Liver (tissue), 9 donors: ENCODE results near the gene ASB13. TPM values are rescaled to one million over a fixed set of nuclear protein-coding genes. Genes with fewer than 3 reads are reported as not detected.

Experiments used
- DNase-seq: peaks from one replicate; pipeline ENCODE4 v3.0.0-alpha.2; 2017; ENCODE audit warnings: low spot score
- H3K27ac ChIP-seq, 2 donors: one replicate each; pipeline ENCODE4 v1.7.0; 2013; ENCODE audit warnings: inconsistent platforms in 2 of 2, low read length in 2 of 2, control low read depth in 1 of 2, low read depth in 1 of 2, mild to moderate bottlenecking in 1 of 2
- H3K27me3 ChIP-seq, 4 donors: one replicate each; pipeline versions ENCODE4 v1.6.1 to v1.7.0; 2013; ENCODE audit warnings: low read length in 3 of 4, inconsistent platforms in 1 of 4, mild to moderate bottlenecking in 1 of 4, moderate library complexity in 1 of 4; ENCODE audit not compliant: control insufficient read depth in 4 of 4, insufficient read depth in 4 of 4
- H3K36me3 ChIP-seq, 4 donors: one replicate each; pipeline versions ENCODE4 v1.6.1 to v1.7.0; 2013; ENCODE audit warnings: low read length in 3 of 4, mild to moderate bottlenecking in 3 of 4, low read depth in 1 of 4, moderate library complexity in 1 of 4; ENCODE audit not compliant: control insufficient read depth in 4 of 4, insufficient read depth in 3 of 4
- H3K4me1 ChIP-seq, 4 donors: one replicate each; pipeline versions ENCODE4 v1.6.1 to v1.7.0; 2013; ENCODE audit warnings: low read length in 3 of 4, mild to moderate bottlenecking in 3 of 4, moderate library complexity in 1 of 4; ENCODE audit not compliant: control insufficient read depth in 4 of 4, insufficient read depth in 4 of 4
- H3K4me3 ChIP-seq, 3 donors: one replicate each; pipeline versions ENCODE4 v1.6.1 to v1.7.0; 2013; ENCODE audit warnings: low read length in 3 of 3, control low read depth in 1 of 3, low read depth in 1 of 3, mild to moderate bottlenecking in 1 of 3
- H3K9ac ChIP-seq, 2 donors: one replicate each; pipeline ENCODE4 v1.7.0; 2013; ENCODE audit warnings: low read length in 2 of 2, mild to moderate bottlenecking in 2 of 2, moderate library complexity in 2 of 2, control low read depth in 1 of 2, low read depth in 1 of 2
- H3K9me3 ChIP-seq, 4 donors: one replicate each; pipeline versions ENCODE4 v1.6.1 to v1.7.0; 2013; ENCODE audit warnings: low read length in 3 of 4; ENCODE audit not compliant: control insufficient read depth in 4 of 4
- EGR1 ChIP-seq, 2 donors: IDR thresholded peaks; 2 replicates each; pipeline ENCODE4 v1.6.1; 2016 to 2018; ENCODE audit warnings: antibody characterized with exemption in 2 of 2, low read depth in 2 of 2
- FOXA1 ChIP-seq: IDR thresholded peaks from 2 replicates; pipeline ENCODE4 v1.6.1; 2016; ENCODE audit warnings: antibody characterized with exemption
- FOXA2 ChIP-seq: IDR thresholded peaks from 2 replicates; pipeline ENCODE4 v1.6.1; 2016; ENCODE audit warnings: antibody characterized with exemption
- HNF4A ChIP-seq, 2 donors: conservative IDR thresholded peaks; 2 replicates each; pipeline ENCODE4 v1.6.1; 2016; ENCODE audit warnings: antibody characterized with exemption in 2 of 2, mild to moderate bottlenecking in 2 of 2
- HNF4G ChIP-seq: IDR thresholded peaks from 2 replicates; pipeline ENCODE4 v1.6.1; 2016; ENCODE audit warnings: antibody characterized with exemption
- JUND ChIP-seq, 2 donors: IDR thresholded peaks; 2 replicates each; pipeline ENCODE4 v1.6.1; 2016; ENCODE audit warnings: antibody characterized with exemption in 2 of 2
- NR2F2 ChIP-seq: IDR thresholded peaks from 2 replicates; pipeline ENCODE4 v1.6.1; 2016; ENCODE audit warnings: antibody characterized with exemption
- RAD21 ChIP-seq, 2 donors: IDR thresholded peaks; 2 replicates each; pipeline ENCODE4 v1.6.1; 2016; ENCODE audit warnings: antibody characterized with exemption in 2 of 2, mild to moderate bottlenecking in 2 of 2
- RXRA ChIP-seq, 2 donors: IDR thresholded peaks; 2 replicates each; pipeline ENCODE4 v1.6.1; 2017 to 2018; ENCODE audit warnings: antibody characterized with exemption in 2 of 2, mild to moderate bottlenecking in 1 of 2
- SP1 ChIP-seq: IDR thresholded peaks from 2 replicates; pipeline ENCODE4 v1.6.1; 2018; ENCODE audit warnings: antibody characterized with exemption, mild to moderate bottlenecking
- TAF1 ChIP-seq: conservative IDR thresholded peaks from 2 replicates; pipeline ENCODE4 v1.6.1; 2016; ENCODE audit warnings: antibody characterized with exemption, mild to moderate bottlenecking
- WGBS: extraction: QIAGEN DNeasy Blood & Tissue Kit; methylation state at CpG from one replicate; pipeline ENCODE4 v1.1.7; 2013; 5-methylcytosine and 5-hydroxymethylcytosine counted together
- polyA plus RNA-seq, 2 donors: library from polyadenylated mRNA; stranded (reverse) in 1 of 2; unstranded in 1 of 2; fragments of 200-250 nt in 1 of 2; fragments of >200 nt in 1 of 2; fragmentation: Nextera tagmentation in 1 of 2; extraction: Ambion mirVana in 1 of 2; gene quantifications; one replicate each; pipeline versions ENCODE4 v1.2.1 to v1.2.3, GENCODE V29; 2013 to 2015
- total RNA-seq, 2 donors: library from RNA; depleted of rRNA; stranded (reverse); fragments of >200 nt; gene quantifications; one replicate each; pipeline ENCODE4 v1.2.3, GENCODE V29; 2014
- TF ChIP-seq, protein P1 (sequence below): IDR thresholded peaks from 2 replicates; pipeline ENCODE4 v1.6.1; 2016; ENCODE audit warnings: antibody characterized with exemption
- TF ChIP-seq, protein P2 (sequence below): IDR thresholded peaks from 2 replicates; pipeline ENCODE4 v1.6.1; 2016; ENCODE audit warnings: antibody characterized with exemption
- TF ChIP-seq, protein P3 (sequence below): IDR thresholded peaks from 2 replicates; pipeline ENCODE4 v1.6.1; 2016; ENCODE audit warnings: antibody characterized with exemption, mild to moderate bottlenecking
- TF ChIP-seq, protein P4 (sequence below): IDR thresholded peaks from 2 replicates; pipeline ENCODE4 v1.6.1; 2016; ENCODE audit warnings: antibody characterized with exemption
- donor health status: healthy.
- donor health status: healthy.
- donor health status: healthy.
- donor health status: healthy.
- donor health status: healthy.

ASB13 gene
- total and polyA plus RNA-seq, 4 donors, result 8.5 to 48.3 (median 42.5) TPM

DNA sequence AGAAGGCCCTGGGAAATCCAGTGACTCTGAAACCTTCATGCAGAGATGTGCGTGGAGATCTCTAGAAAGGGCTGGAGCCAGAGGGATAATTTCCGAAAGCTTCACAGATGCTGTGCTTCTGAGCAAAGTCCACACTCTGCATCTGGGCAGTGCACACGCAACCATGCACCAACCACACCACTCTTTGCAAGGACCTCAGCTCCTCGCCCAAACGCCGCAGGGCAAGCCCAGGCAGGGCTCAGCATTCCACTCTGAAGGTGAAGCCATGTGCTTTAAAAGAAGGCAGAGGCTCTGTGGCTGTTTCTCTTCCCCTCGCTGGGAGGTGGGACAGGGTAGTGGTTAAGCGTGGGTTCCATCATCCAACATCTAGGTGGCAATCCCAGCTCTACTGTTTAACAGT is 48.4 kb downstream of the ASB13 start:
- no peak overlapping the region for H3K27ac ChIP-seq
- no peak overlapping the region for H3K4me3 ChIP-seq
- no peaks in the 10 kb centered on the region for H3K36me3 ChIP-seq
- no peaks in the 10 kb centered on the region for H3K27me3 ChIP-seq
- 82% methylated on average over 8 of the region's 8 CpGs for WGBS
- H3K9ac ChIP-seq, result no peak overlapping the region
- H3K9me3 ChIP-seq, result no peaks in the 10 kb centered on the region
- TF ChIP-seq SP1, result no peak
- TF ChIP-seq, protein P1, sequence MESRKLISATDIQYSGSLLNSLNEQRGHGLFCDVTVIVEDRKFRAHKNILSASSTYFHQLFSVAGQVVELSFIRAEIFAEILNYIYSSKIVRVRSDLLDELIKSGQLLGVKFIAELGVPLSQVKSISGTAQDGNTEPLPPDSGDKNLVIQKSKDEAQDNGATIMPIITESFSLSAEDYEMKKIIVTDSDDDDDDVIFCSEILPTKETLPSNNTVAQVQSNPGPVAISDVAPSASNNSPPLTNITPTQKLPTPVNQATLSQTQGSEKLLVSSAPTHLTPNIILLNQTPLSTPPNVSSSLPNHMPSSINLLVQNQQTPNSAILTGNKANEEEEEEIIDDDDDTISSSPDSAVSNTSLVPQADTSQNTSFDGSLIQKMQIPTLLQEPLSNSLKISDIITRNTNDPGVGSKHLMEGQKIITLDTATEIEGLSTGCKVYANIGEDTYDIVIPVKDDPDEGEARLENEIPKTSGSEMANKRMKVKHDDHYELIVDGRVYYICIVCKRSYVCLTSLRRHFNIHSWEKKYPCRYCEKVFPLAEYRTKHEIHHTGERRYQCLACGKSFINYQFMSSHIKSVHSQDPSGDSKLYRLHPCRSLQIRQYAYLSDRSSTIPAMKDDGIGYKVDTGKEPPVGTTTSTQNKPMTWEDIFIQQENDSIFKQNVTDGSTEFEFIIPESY, result no peak
- TF ChIP-seq TAF1, result no peak
- no peak for TF ChIP-seq FOXA1
- TF ChIP-seq, protein P2, sequence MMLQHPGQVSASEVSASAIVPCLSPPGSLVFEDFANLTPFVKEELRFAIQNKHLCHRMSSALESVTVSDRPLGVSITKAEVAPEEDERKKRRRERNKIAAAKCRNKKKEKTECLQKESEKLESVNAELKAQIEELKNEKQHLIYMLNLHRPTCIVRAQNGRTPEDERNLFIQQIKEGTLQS, result no peak
- no peak for TF ChIP-seq HNF4A (conservative IDR thresholded peaks at IDR 0.05)
- TF ChIP-seq NR2F2, result no peak
- peaks cover 5 to 18% (median 13%) of the 10 kb centered on the region in 4 donors for H3K4me1 ChIP-seq
- no peak for DNase-seq

DNA sequence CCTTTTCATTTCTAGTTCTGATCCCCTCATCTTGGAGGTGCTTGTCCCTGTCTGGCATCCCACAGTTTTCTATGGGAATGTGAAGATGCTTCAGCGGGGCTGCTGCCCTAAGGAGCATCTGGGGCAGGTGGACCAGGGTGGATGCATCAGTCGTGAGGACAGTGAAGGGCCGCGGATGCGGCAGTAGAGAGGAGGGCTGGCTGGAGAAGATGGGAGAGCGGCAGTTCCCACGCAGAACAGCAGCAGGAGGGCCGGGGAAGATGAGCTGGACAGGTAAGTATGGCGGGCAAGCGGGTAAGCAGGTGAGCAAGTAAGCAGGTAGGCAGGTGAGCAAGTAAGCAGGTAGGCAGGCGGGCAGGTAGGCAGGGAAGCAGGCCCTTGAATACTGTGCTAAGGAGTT is 48.9 kb downstream of the ASB13 start:
- no peak for DNase-seq
- no peaks in the 10 kb centered on the region for H3K9me3 ChIP-seq
- TF ChIP-seq JUND (IDR thresholded peaks at IDR 0.05), result no peak
- TF ChIP-seq NR2F2, result no peak
- TF ChIP-seq SP1, result no peak
- no peak for TF ChIP-seq HNF4G
- TF ChIP-seq TAF1, result no peak
- TF ChIP-seq, protein P3, sequence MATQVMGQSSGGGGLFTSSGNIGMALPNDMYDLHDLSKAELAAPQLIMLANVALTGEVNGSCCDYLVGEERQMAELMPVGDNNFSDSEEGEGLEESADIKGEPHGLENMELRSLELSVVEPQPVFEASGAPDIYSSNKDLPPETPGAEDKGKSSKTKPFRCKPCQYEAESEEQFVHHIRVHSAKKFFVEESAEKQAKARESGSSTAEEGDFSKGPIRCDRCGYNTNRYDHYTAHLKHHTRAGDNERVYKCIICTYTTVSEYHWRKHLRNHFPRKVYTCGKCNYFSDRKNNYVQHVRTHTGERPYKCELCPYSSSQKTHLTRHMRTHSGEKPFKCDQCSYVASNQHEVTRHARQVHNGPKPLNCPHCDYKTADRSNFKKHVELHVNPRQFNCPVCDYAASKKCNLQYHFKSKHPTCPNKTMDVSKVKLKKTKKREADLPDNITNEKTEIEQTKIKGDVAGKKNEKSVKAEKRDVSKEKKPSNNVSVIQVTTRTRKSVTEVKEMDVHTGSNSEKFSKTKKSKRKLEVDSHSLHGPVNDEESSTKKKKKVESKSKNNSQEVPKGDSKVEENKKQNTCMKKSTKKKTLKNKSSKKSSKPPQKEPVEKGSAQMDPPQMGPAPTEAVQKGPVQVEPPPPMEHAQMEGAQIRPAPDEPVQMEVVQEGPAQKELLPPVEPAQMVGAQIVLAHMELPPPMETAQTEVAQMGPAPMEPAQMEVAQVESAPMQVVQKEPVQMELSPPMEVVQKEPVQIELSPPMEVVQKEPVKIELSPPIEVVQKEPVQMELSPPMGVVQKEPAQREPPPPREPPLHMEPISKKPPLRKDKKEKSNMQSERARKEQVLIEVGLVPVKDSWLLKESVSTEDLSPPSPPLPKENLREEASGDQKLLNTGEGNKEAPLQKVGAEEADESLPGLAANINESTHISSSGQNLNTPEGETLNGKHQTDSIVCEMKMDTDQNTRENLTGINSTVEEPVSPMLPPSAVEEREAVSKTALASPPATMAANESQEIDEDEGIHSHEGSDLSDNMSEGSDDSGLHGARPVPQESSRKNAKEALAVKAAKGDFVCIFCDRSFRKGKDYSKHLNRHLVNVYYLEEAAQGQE, result no peak
- TF ChIP-seq FOXA2, result no peak
- no peak for TF ChIP-seq RAD21 (IDR thresholded peaks at IDR 0.05)
- TF ChIP-seq, protein P4, sequence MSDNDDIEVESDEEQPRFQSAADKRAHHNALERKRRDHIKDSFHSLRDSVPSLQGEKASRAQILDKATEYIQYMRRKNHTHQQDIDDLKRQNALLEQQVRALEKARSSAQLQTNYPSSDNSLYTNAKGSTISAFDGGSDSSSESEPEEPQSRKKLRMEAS, result no peak
- no peak for TF ChIP-seq RXRA (IDR thresholded peaks at IDR 0.05)
- TF ChIP-seq, protein P2, result no peak
- no peak for TF ChIP-seq EGR1 (IDR thresholded peaks at IDR 0.05; ENCODE audit: low read depth in 2 of 2)
- TF ChIP-seq, protein P1, result no peak
- no peak for TF ChIP-seq FOXA1
- TF ChIP-seq HNF4A (conservative IDR thresholded peaks at IDR 0.05), result no peak
- no peak overlapping the region for H3K9ac ChIP-seq
- H3K36me3 ChIP-seq, result no peaks in the 10 kb centered on the region
- H3K27me3 ChIP-seq, result no peaks in the 10 kb centered on the region
- H3K4me3 ChIP-seq, result no peak overlapping the region
- 96% methylated on average over 11 of the region's 11 CpGs for WGBS
- H3K27ac ChIP-seq, result no peak overlapping the region
- peaks cover 5 to 16% (median 12%) of the 10 kb centered on the region in 4 donors for H3K4me1 ChIP-seq
